ENCODE data around the gene AHNAK.

AHNAK gene

GRCh38 chr11:62413060-62413696, 133.4 kb downstream of the AHNAK start:
- Histone ChIP-seq H3K4me3 (ENCODE audit: insufficient read depth, low read length, poor library complexity, severe bottlenecking) (no peak overlapping the region), H4K20me1 (ENCODE audit: low read depth, low read length) (no peaks in the 10 kb centered on the region), H3K36me3 (ENCODE audit: low read length) (no peaks in the 10 kb centered on the region), H2AFZ (ENCODE audit: low read depth, low read length, severe bottlenecking) (no peak overlapping the region), H3K27ac (ENCODE audit: low read depth, low read length) (no peak overlapping the region), H3F3A (ENCODE audit: insufficient read depth) (no peaks in the 10 kb centered on the region), H3K79me2 (ENCODE audit: insufficient read depth, low read length) (no peaks in the 10 kb centered on the region), H3K27me3 (ENCODE audit: low read length) (no peaks in the 10 kb centered on the region), H3K9ac (ENCODE audit: low read length) (no peak overlapping the region), H3K4me2 (ENCODE audit: low read depth, low read length, poor library complexity, severe bottlenecking) (no peak overlapping the region), H3K9me3 (ENCODE audit: insufficient read depth, low read length) (no peaks in the 10 kb centered on the region), H3K9me2 (replicated peaks; ENCODE audit: insufficient read depth, low read length) (no peaks in the 10 kb centered on the region)
- TF ChIP-seq CTCF (IDR thresholded peaks at IDR 0.05; ENCODE audit: insufficient read depth, low read length, poor library complexity, severe bottlenecking), result no peak
- TF ChIP-seq EZH2phosphoT487 (conservative IDR thresholded peaks at IDR 0.05; ENCODE audit: low read length), result no peak

GRCh38 chr11:62411524-62411923, 135.1 kb downstream of the AHNAK start:
- Histone ChIP-seq H2AFZ (ENCODE audit: low read depth, low read length, severe bottlenecking) (no peak overlapping the region), H3F3A (ENCODE audit: insufficient read depth) (no peaks in the 10 kb centered on the region), H3K27me3 (ENCODE audit: low read length) (no peaks in the 10 kb centered on the region), H3K4me3 (ENCODE audit: insufficient read depth, low read length, poor library complexity, severe bottlenecking) (no peak overlapping the region), H3K9ac (ENCODE audit: low read length) (no peak overlapping the region), H3K27ac (ENCODE audit: low read depth, low read length) (no peak overlapping the region), H3K36me3 (ENCODE audit: low read length) (no peaks in the 10 kb centered on the region), H3K9me3 (ENCODE audit: insufficient read depth, low read length) (no peaks in the 10 kb centered on the region), H3K4me2 (ENCODE audit: low read depth, low read length, poor library complexity, severe bottlenecking) (no peak overlapping the region), H3K79me2 (ENCODE audit: insufficient read depth, low read length) (no peaks in the 10 kb centered on the region), H3K9me2 (replicated peaks; ENCODE audit: insufficient read depth, low read length) (no peaks in the 10 kb centered on the region), H4K20me1 (ENCODE audit: low read depth, low read length) (no peaks in the 10 kb centered on the region)
- TF ChIP-seq EZH2phosphoT487 (conservative IDR thresholded peaks at IDR 0.05; ENCODE audit: low read length), result no peak
- no peak for TF ChIP-seq CTCF (IDR thresholded peaks at IDR 0.05; ENCODE audit: insufficient read depth, low read length, poor library complexity, severe bottlenecking)

GRCh38 chr11:62410972-62411371, 135.6 kb downstream of the AHNAK start:
- H3K9ac ChIP-seq (ENCODE audit: low read length), result no peak overlapping the region
- no peaks in the 10 kb centered on the region for H3K36me3 ChIP-seq (ENCODE audit: low read length)
- H3K4me3 ChIP-seq (ENCODE audit: insufficient read depth, low read length, poor library complexity, severe bottlenecking), result no peak overlapping the region
- H3K79me2 ChIP-seq (ENCODE audit: insufficient read depth, low read length), result no peaks in the 10 kb centered on the region
- no peaks in the 10 kb centered on the region for H3F3A ChIP-seq (ENCODE audit: insufficient read depth)
- TF ChIP-seq CTCF (IDR thresholded peaks at IDR 0.05; ENCODE audit: insufficient read depth, low read length, poor library complexity, severe bottlenecking), result no peak
- no peak for TF ChIP-seq EZH2phosphoT487 (conservative IDR thresholded peaks at IDR 0.05; ENCODE audit: low read length)
- no peaks in the 10 kb centered on the region for H3K9me2 ChIP-seq (replicated peaks; ENCODE audit: insufficient read depth, low read length)
- H3K27ac ChIP-seq (ENCODE audit: low read depth, low read length), result no peak overlapping the region
- no peak overlapping the region for H3K4me2 ChIP-seq (ENCODE audit: low read depth, low read length, poor library complexity, severe bottlenecking)
- H3K9me3 ChIP-seq (ENCODE audit: insufficient read depth, low read length), result no peaks in the 10 kb centered on the region
- H4K20me1 ChIP-seq (ENCODE audit: low read depth, low read length), result no peaks in the 10 kb centered on the region
- H3K27me3 ChIP-seq (ENCODE audit: low read length), result no peaks in the 10 kb centered on the region
- H2AFZ ChIP-seq (ENCODE audit: low read depth, low read length, severe bottlenecking), result no peak overlapping the region
